NCI-H1417 treated with DMSO at 0.1 percent for 48 hours (cell line): ENCODE measurements around the gene RAPGEF5.

ENCODE experiments used
- DNase-seq: peaks from one replicate; lab custom pipeline; 2025; lab: John Stamatoyannopoulos, UW

The RAPGEF5 gene

GRCh38 chr7:22219036-22219435, 137.9 kb downstream of the RAPGEF5 start:
- no peak for DNase-seq

- no peak for DNase-seq
Measured at GRCh38 chr7:22216832-22217475, 140.0 kb downstream of the RAPGEF5 start.

GRCh38 chr7:22216309-22216708, 140.6 kb downstream of the RAPGEF5 start:
- DNase-seq, result no peak

DNA sequence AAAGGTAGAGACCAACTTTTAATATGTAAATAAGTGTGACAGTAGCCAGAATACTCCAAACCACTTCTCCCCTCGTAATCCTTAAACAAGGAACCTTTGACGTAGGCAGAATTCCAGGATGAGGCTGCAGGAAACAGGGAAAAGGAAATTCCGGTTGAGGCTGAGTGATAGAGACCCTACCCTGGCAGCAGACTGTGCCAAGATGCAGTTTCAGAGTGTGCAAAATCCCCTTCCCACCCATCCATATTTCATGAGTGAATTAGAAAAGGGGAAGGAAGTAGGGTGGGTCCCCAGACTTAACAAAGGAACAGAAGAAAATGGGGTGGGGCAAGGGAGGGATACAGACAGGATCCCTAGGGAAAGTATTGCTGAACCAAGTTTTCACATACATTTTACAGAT, 143.0 kb downstream of the RAPGEF5 start:
- no peak for DNase-seq

GRCh38 chr7:22213081-22213480, 143.9 kb downstream of the RAPGEF5 start:
- DNase-seq, result no peak

GRCh38 chr7:22210967-22211366, 146.0 kb downstream of the RAPGEF5 start:
- no peak for DNase-seq

DNA sequence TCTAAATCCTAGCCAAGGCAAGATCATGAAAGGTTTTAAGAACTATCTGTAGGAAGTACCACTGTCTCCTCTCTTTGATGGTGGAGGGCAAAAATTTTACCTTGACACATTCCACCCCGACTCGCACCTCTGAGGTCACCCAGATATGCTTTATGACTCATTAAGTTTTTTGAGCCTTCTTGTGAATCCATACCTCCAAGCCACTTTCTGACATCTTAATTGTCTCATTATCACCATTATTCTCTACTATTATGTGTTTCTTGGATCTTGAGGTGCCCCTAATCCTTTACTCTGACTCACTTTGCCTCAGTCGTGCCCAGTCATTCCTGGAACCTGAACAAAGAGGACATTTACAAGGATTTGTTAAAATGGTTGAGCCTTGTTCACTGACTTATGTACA, 146.6 kb downstream of the RAPGEF5 start:
- DNase-seq, result no peak

- no peak for DNase-seq
Measured at GRCh38 chr7:22208799-22209198, 148.2 kb downstream of the RAPGEF5 start.

- no peak for DNase-seq
Measured at GRCh38 chr7:22207724-22208225, 149.2 kb downstream of the RAPGEF5 start.

GRCh38 chr7:22205631-22206030, 151.3 kb downstream of the RAPGEF5 start:
- DNase-seq, result no peak

DNA sequence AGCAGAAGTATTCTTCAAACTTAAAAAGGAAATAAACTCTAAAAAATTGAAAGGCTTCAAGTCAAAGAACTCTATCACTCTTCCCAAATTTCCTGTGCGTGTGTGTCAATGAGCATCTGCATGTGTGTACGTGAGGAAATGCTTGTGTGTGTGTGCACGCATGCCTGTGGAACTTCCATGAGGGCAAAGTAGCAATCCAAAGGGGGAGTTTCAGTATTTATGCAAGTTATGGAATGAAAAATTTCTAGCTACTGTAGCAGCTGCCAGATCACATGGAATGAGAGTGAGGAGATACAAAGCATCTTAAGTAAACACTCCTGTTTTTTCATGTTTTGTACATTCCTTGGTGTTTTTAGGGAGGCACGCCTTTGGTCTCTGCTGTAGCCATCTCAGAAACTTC, 152.6 kb downstream of the RAPGEF5 start:
- DNase-seq, result no peak

GRCh38 chr7:22202141-22202540, 154.8 kb downstream of the RAPGEF5 start:
- no peak for DNase-seq

- no peak for DNase-seq
Measured at GRCh38 chr7:22201186-22201880, 155.6 kb downstream of the RAPGEF5 start.

- no peak for DNase-seq
Measured at GRCh38 chr7:22200777-22201176, 156.2 kb downstream of the RAPGEF5 start.

GRCh38 chr7:22200238-22200637, 156.7 kb downstream of the RAPGEF5 start:
- no peak for DNase-seq

DNA sequence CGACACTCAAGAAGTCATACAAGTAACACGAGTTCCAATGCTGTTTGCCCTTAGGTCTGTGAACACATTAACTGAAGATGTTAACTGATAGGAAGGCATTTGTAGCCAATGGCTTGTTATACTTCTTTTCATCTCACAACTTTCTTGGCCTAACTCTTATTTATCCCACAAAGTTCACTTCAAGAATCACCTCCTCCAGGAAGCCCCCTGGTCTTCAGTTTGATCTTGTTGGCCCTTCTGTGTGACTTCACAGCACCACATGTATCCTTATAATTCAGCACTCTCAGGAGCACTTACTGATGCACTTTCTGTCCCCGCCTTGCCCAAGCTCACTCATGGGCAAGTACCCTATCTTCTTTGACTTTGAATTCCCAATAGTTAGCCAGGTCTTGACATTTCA, 159.6 kb downstream of the RAPGEF5 start:
- no peak for DNase-seq

DNA sequence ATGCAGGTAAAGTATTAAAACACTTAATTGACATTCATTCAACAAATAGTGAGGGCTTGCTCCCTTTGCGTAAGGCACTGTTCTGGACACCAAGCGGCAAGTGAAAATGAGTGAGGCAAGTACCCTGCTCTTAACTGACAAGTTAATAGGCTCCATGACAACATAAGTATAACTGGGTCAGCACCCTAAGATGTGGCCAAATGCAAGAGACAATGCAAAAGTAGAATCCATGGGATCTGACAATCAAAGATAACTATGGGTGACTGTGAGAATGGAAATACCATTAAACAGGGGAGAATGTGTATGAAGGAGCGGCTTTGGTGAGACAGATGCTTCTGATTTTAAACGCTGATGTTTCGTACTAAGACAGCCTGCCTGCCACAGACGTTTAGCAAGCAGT, 160.5 kb downstream of the RAPGEF5 start:
- no peak for DNase-seq

DNA sequence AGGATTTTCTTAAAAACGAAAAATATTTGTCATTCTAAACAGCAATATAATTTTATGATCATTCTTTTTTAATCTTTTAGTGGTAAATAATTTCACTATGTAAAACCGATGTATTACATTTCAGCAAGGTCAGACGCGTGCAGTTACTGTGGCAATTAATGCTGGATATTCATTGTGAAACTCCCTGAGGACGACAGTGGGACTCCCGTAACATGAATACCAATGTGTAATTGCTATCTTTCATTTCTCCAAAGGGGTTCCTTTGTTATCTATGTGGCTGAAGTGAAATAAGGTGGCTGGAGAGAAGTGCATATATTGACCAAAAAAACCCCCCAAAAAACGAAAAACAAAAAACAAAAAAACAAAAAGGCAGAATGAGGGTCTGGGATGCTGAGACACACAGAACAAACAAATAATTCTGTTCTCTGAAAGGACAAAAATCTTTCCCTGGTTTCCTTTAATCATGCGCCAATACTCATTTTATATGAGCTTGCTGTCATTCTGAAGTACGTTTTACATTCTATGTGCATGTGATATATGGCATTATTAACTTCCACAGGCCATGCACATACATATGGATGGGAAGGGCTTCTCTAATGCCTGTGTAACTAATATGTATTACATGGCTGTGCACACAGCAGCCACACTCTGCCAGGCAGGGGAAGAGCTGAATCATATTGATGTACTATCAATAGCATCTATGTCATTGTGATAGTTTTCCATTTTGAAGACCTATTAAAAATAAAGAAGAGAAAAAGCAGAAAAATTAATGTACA, 161.4 kb downstream of the RAPGEF5 start:
- no peak for DNase-seq

GRCh38 chr7:22194658-22195273, 162.2 kb downstream of the RAPGEF5 start:
- DNase-seq, result no peak

GRCh38 chr7:22193450-22193983, 163.4 kb downstream of the RAPGEF5 start:
- no peak for DNase-seq

- no peak for DNase-seq
Measured at GRCh38 chr7:22192801-22193200, 164.2 kb downstream of the RAPGEF5 start.

DNA sequence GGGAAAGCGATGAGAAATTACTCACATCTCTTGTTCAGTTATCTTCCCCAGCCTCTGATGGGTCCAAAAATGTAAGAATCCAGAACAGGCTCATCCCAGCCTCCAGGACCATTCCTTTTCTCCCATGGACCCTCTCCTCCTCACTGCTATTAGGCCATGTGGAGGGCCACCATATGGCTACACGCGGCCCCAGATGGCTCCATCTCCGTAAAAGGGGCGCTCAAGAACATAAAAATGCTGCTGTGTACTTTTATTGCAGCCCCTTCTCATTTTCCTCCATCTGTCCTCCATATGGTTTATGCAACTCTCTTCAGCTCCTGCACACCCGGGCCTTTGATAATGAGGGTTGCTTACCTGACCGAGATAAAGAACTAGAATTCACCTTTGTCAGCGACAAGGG, 166.2 kb downstream of the RAPGEF5 start:
- DNase-seq, result no peak
